H9 (cell line): ENCODE data around the gene EGFL8. TPM values are rescaled to one million over a fixed set of nuclear protein-coding genes. Genes with fewer than 3 reads are reported as not detected.
A peak's percentile ranks its signal among the peaks of the same experiment; 100 is the strongest.

ENCODE experiments used
- DNase-seq: peaks from one replicate; pipeline ENCODE4 v3.0.0-alpha.2; 2017
- H2AFZ ChIP-seq: one replicate; pipeline ENCODE4 v1.6.1; 2013; ENCODE audit warnings: mild to moderate bottlenecking, low read length, control low read depth, moderate library complexity
- H2AK5ac ChIP-seq: 2 replicates; pipeline ENCODE4 v1.6.1; 2013; ENCODE audit warnings: low read length, control low read depth, mixed read lengths; ENCODE audit not compliant: insufficient read length
- H2BK120ac ChIP-seq: one replicate; pipeline ENCODE4 v1.6.1; 2013; ENCODE audit warnings: low read depth, mild to moderate bottlenecking, low read length, control low read depth, inconsistent platforms; ENCODE audit not compliant: poor library complexity, severe bottlenecking
- H2BK12ac ChIP-seq: 2 replicates; pipeline ENCODE4 v1.6.1; 2013; ENCODE audit warnings: low read length, control low read depth, mixed read lengths, low read depth; ENCODE audit not compliant: insufficient read length
- H2BK15ac ChIP-seq: 2 replicates; pipeline ENCODE4 v1.6.1; 2013; ENCODE audit warnings: low read depth, low read length, control low read depth
- H2BK20ac ChIP-seq: one replicate; pipeline ENCODE4 v1.6.1; 2013; ENCODE audit warnings: low read depth, mild to moderate bottlenecking, low read length, control low read depth, inconsistent platforms; ENCODE audit not compliant: poor library complexity, severe bottlenecking
- H2BK5ac ChIP-seq: 2 replicates; pipeline ENCODE4 v1.6.1; 2013; ENCODE audit warnings: low read length, control low read depth, mixed read lengths; ENCODE audit not compliant: insufficient read length
- H3K14ac ChIP-seq: 2 replicates; pipeline ENCODE4 v1.6.1; 2013; ENCODE audit warnings: low read length, control low read depth; ENCODE audit not compliant: insufficient read depth
- H3K18ac ChIP-seq: 2 replicates; pipeline ENCODE4 v1.6.1; 2013; ENCODE audit warnings: low read depth, mild to moderate bottlenecking, mixed read lengths, low read length, control low read depth; ENCODE audit not compliant: insufficient read length
- H3K23ac ChIP-seq: 2 replicates; pipeline ENCODE4 v1.6.1; 2013; ENCODE audit warnings: low read length, control low read depth, mixed read lengths, low read depth; ENCODE audit not compliant: insufficient read length
- H3K23me2 ChIP-seq: 2 replicates; pipeline ENCODE4 v1.6.1; 2013; ENCODE audit warnings: low read depth, mild to moderate bottlenecking, mixed read lengths, low read length, control low read depth; ENCODE audit not compliant: insufficient read length, poor library complexity, severe bottlenecking
- H3K27ac ChIP-seq: 2 replicates; pipeline ENCODE4 v1.5.1; 2013; ENCODE audit warnings: low read length, control low read depth, mixed read lengths, low read depth; ENCODE audit not compliant: insufficient read length
- H3K27me3 ChIP-seq: 2 replicates; pipeline ENCODE4 v1.6.1; 2013; ENCODE audit warnings: low read length, control low read depth, inconsistent platforms; ENCODE audit not compliant: insufficient read depth
- H3K4ac ChIP-seq: 2 replicates; pipeline ENCODE4 v1.6.1; 2013; ENCODE audit warnings: low read depth, mild to moderate bottlenecking, control low read depth, inconsistent platforms, low read length, moderate library complexity
- H3K4me1 ChIP-seq: 2 replicates; pipeline ENCODE4 v1.6.1; 2013; ENCODE audit warnings: low read length, control low read depth, inconsistent platforms; ENCODE audit not compliant: insufficient read depth
- H3K4me2 ChIP-seq: 2 replicates; pipeline ENCODE4 v1.6.1; 2013; ENCODE audit warnings: low read length, control low read depth, mixed read lengths; ENCODE audit not compliant: insufficient read length, insufficient read depth
- H3K56ac ChIP-seq: 2 replicates; pipeline ENCODE4 v1.6.1; 2013; ENCODE audit warnings: low read depth, mild to moderate bottlenecking, mixed read lengths, low read length, control low read depth; ENCODE audit not compliant: insufficient read length
- H3K79me1 ChIP-seq: 2 replicates; pipeline ENCODE4 v1.6.1; 2013; ENCODE audit warnings: low read depth, mild to moderate bottlenecking, moderate library complexity, low read length, control low read depth, inconsistent platforms; ENCODE audit not compliant: insufficient read depth, poor library complexity, severe bottlenecking
- H3K79me2 ChIP-seq: 2 replicates; pipeline ENCODE4 v1.6.1; 2013; ENCODE audit warnings: low read length, control low read depth, inconsistent platforms; ENCODE audit not compliant: insufficient read depth
- H3K9ac ChIP-seq: 2 replicates; pipeline ENCODE4 v1.6.1; 2013; ENCODE audit warnings: low read length, control low read depth, mixed read lengths; ENCODE audit not compliant: insufficient read length; ENCODE audit errors: extremely low read depth
- H3K9me3 ChIP-seq: one replicate; pipeline ENCODE4 v1.6.1; 2013; ENCODE audit warnings: low read depth, low read length, inconsistent platforms; ENCODE audit not compliant: control insufficient read depth
- H3T11ph ChIP-seq: one replicate; pipeline ENCODE4 v1.6.1; 2013; ENCODE audit warnings: mild to moderate bottlenecking, low read length, control low read depth, inconsistent platforms
- H4K20me1 ChIP-seq: one replicate; pipeline ENCODE4 v1.6.1; 2013; ENCODE audit not compliant: control insufficient read depth, insufficient read length, insufficient read depth
- H4K5ac ChIP-seq: 2 replicates; pipeline ENCODE4 v1.6.1; 2013; ENCODE audit warnings: low read depth, mild to moderate bottlenecking, mixed read lengths, low read length, control low read depth; ENCODE audit not compliant: insufficient read length
- H4K8ac ChIP-seq: replicated peaks from 2 replicates; pipeline ENCODE4 v1.6.1; 2013; ENCODE audit warnings: low read length, control low read depth, mixed read lengths, low read depth; ENCODE audit not compliant: insufficient read length
- H4K91ac ChIP-seq: 2 replicates; pipeline ENCODE4 v1.6.1; 2013; ENCODE audit warnings: low read depth, mild to moderate bottlenecking, moderate library complexity, mixed read lengths, low read length, control low read depth; ENCODE audit not compliant: insufficient read length
- H3K27ac Mint-ChIP-seq, 3 experiments: 2 replicates in 2 of 3; 3 replicates in 1 of 3; pipeline ENCODE4 v1.8.0; 2020 to 2021; ENCODE audit warnings: mixed read lengths in 3 of 3, mild to moderate bottlenecking in 1 of 3, moderate library complexity in 1 of 3
- H3K27me3 Mint-ChIP-seq: 2 replicates; pipeline ENCODE4 v1.8.0; 2021; ENCODE audit warnings: low read depth, mild to moderate bottlenecking, moderate library complexity, mixed read lengths
- H3K36me3 Mint-ChIP-seq, 3 experiments: 2 replicates in 2 of 3; 3 replicates in 1 of 3; pipeline ENCODE4 v1.8.0; 2020 to 2021; ENCODE audit warnings: low read depth in 3 of 3, mixed read lengths in 3 of 3; ENCODE audit not compliant: insufficient read depth in 1 of 3
- H3K4me1 Mint-ChIP-seq, 2 experiments: 2 replicates each; pipeline ENCODE4 v1.8.0; 2020; ENCODE audit warnings: mixed read lengths in 2 of 2
- H3K4me3 Mint-ChIP-seq, 2 experiments: 2 replicates in 1 of 2; 3 replicates in 1 of 2; pipeline ENCODE4 v1.8.0; 2020 to 2021; ENCODE audit warnings: mild to moderate bottlenecking in 2 of 2, mixed read lengths in 2 of 2, moderate library complexity in 1 of 2
- H3K9me3 Mint-ChIP-seq, 2 experiments: 2 replicates in 1 of 2; 3 replicates in 1 of 2; pipeline ENCODE4 v1.8.0; 2020; ENCODE audit warnings: mild to moderate bottlenecking in 2 of 2, mixed read lengths in 2 of 2, moderate library complexity in 1 of 2
- WGBS: extraction: QIAGEN DNeasy Blood & Tissue Kit; methylation state at CpG from one replicate; pipeline ENCODE4 v1.1.7; 2013; ENCODE audit warnings: missing lambda C conversion rate, low lambda C conversion rate, mixed read lengths; ENCODE audit not compliant: insufficient read length; ENCODE audit errors: extremely low coverage; 5-methylcytosine and 5-hydroxymethylcytosine counted together
- total RNA-seq: library from RNA; stranded (reverse); gene quantifications from 2 replicates; pipeline ENCODE4 v1.2.1, GENCODE V29; 2021
- TF ChIP-seq, protein P1 (sequence below): fragments of 200-600 bp; sonication (generic); conservative IDR thresholded peaks from 3 replicates; pipeline ENCODE4 v1.8.0; 2021; ENCODE audit warnings: antibody characterized with exemption, mild to moderate bottlenecking

Gene EGFL8
- total RNA-seq, 1 experiment from 2014 or later: 27.2 TPM

DNA sequence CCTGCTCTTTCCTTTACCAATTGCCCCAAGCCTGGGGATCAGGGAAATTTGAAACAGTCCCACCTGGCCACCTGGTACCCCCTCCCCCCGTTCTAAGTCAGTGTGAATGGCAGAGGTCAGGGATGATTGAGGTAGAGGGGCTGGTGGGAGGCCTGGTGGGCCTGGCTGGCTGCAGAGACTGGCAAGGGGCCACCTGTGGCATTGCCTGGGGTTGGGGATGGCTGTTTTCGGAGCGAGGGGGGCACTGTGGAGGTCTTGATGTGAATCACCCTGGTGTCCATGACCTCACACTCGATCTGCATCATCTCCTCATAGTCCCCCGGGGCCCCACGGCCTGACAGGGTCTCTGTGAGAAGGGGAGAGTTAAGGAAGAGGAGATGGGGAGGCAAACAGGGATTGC is 48.8 kb upstream of the EGFL8 start:
- Histone ChIP-seq H2BK5ac (no peak overlapping the region), H3K23me2 (no peaks in the 10 kb centered on the region), H3K4me2 (no peak overlapping the region), H3K79me1 (no peaks in the 10 kb centered on the region), H3K9me3 (no peaks in the 10 kb centered on the region), H2BK15ac (no peak overlapping the region), H2BK120ac (no peak overlapping the region), H2AK5ac (no peak overlapping the region), H3K9ac (no peak overlapping the region), H4K20me1 (no peaks in the 10 kb centered on the region), H3K79me2 (no peaks in the 10 kb centered on the region), H3K18ac (no peak overlapping the region), H3K23ac (no peak overlapping the region), H3K27me3 (no peaks in the 10 kb centered on the region), H3K4me1 (no peaks in the 10 kb centered on the region), H3T11ph (no peak overlapping the region), H3K56ac (no peak overlapping the region), H4K8ac (no peak overlapping the region), H3K4ac (no peak overlapping the region), H4K91ac (no peak overlapping the region), H3K14ac (no peak overlapping the region), H4K5ac (no peak overlapping the region), H3K27ac (no peak overlapping the region), H2AFZ (no peak overlapping the region), H2BK12ac (no peak overlapping the region), H2BK20ac (no peak overlapping the region)
- no peak for DNase-seq
- TF ChIP-seq, protein P1, sequence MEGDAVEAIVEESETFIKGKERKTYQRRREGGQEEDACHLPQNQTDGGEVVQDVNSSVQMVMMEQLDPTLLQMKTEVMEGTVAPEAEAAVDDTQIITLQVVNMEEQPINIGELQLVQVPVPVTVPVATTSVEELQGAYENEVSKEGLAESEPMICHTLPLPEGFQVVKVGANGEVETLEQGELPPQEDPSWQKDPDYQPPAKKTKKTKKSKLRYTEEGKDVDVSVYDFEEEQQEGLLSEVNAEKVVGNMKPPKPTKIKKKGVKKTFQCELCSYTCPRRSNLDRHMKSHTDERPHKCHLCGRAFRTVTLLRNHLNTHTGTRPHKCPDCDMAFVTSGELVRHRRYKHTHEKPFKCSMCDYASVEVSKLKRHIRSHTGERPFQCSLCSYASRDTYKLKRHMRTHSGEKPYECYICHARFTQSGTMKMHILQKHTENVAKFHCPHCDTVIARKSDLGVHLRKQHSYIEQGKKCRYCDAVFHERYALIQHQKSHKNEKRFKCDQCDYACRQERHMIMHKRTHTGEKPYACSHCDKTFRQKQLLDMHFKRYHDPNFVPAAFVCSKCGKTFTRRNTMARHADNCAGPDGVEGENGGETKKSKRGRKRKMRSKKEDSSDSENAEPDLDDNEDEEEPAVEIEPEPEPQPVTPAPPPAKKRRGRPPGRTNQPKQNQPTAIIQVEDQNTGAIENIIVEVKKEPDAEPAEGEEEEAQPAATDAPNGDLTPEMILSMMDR: no peak
- 0 out of 7 replicates have a peak overlapping the region, but pooled peaks of 1 of the 3 experiments have one; percentile 37 for H3K27ac Mint-ChIP-seq
- peaks cover 3 to 44% (median 43%) of the 10 kb centered on the region in 3 experiments; a peak in 6 of 7 replicates for H3K36me3 Mint-ChIP-seq
- WGBS: no CpG with 5 or more reads among the region's 6 CpGs
- H3K4me1 Mint-ChIP-seq: peaks cover 0 to 2% of the 10 kb centered on the region in 2 experiments; a peak in 2 of 4 replicates
- no peaks in the 10 kb centered on the region for H3K27me3 Mint-ChIP-seq
- no peak overlapping the region for H3K4me3 Mint-ChIP-seq
- H3K9me3 Mint-ChIP-seq: no peaks in the 10 kb centered on the region; a peak in 1 of 5 replicates
